Esophagus squamous epithelium (tissue), 4 donors: ENCODE measurements around the gene DNAJC10.

ENCODE experiments used
- CTCF ChIP-seq, 6 experiments: fragments of 450-650 bp in 4 of 6; fragments of 200-600 bp in 2 of 6; sonication (generic) in 2 of 6; IDR thresholded peaks; one replicate each; pipeline ENCODE4 v1.5.1; 2016 to 2019; ENCODE audit warnings: antibody characterized with exemption in 6 of 6, mild to moderate bottlenecking in 4 of 6, moderate library complexity in 4 of 6
- POLR2A ChIP-seq, 4 donors: fragments of 450-650 bp; IDR thresholded peaks; one replicate each; pipeline ENCODE4 v1.6.1; 2017; ENCODE audit warnings: antibody characterized with exemption in 4 of 4, mild to moderate bottlenecking in 4 of 4, moderate library complexity in 3 of 4

GRCh38 chr2:182716650-182716979 is 558 bp downstream of the DNAJC10 start:
- TF ChIP-seq CTCF (IDR thresholded peaks at IDR 0.05) (no peak), POLR2A (IDR thresholded peaks at IDR 0.05) (no peak)
